Fibroblast of villous mesenchyme (primary cell): Measurements from ENCODE around the gene AP1S3. TPM values are rescaled to one million over a fixed set of nuclear protein-coding genes. Genes with fewer than 3 reads are reported as not detected.

Source experiments
- DNase-seq: peaks from one replicate; pipeline ENCODE4 v3.0.0-alpha.2; 2010; ENCODE audit warnings: low read depth
- H3K4me3 ChIP-seq: 2 replicates; pipeline ENCODE4 v1.5.1; 2011; ENCODE audit warnings: low read depth, mild to moderate bottlenecking, low read length
- CTCF ChIP-seq: IDR thresholded peaks from 2 replicates; pipeline ENCODE4 v1.5.1; 2012; ENCODE audit warnings: low read depth, mild to moderate bottlenecking, low read length; ENCODE audit not compliant: insufficient read depth
- total RNA-seq: library from RNA; depleted of rRNA; stranded (reverse); fragments of >200 nt; gene quantifications from 2 replicates; pipeline ENCODE4 v1.2.3, GENCODE V29; 2012

The AP1S3 gene
- total RNA-seq, 1 donor = 4.7 TPM

GRCh38 chr2:223747392-223748042 lies 89.9 kb downstream of the AP1S3 start:
- TF ChIP-seq CTCF = no peak
- no peak for DNase-seq
- no peak overlapping the region for H3K4me3 ChIP-seq

GRCh38 chr2:223746611-223747010 lies 90.8 kb downstream of the AP1S3 start:
- H3K4me3 ChIP-seq = no peak overlapping the region
- DNase-seq = no peak
- TF ChIP-seq CTCF = no peak

- H3K4me3 ChIP-seq = no peak overlapping the region
- no peak for TF ChIP-seq CTCF
- peak; percentile 91 for DNase-seq
Measured at GRCh38 chr2:223744580-223744979, 92.8 kb downstream of the AP1S3 start.

- H3K4me3 ChIP-seq = no peak overlapping the region
- DNase-seq = no peak
- TF ChIP-seq CTCF = no peak
Measured at GRCh38 chr2:223740679-223741078, 96.7 kb downstream of the AP1S3 start.

GRCh38 chr2:223737207-223737606 lies 100.2 kb downstream of the AP1S3 start:
- no peak overlapping the region for H3K4me3 ChIP-seq
- DNase-seq = no peak
- no peak for TF ChIP-seq CTCF

- no peak for DNase-seq
- H3K4me3 ChIP-seq = no peak overlapping the region
- no peak for TF ChIP-seq CTCF
Measured at GRCh38 chr2:223736488-223736887, 100.9 kb downstream of the AP1S3 start.
